Measurements from ENCODE around the gene C1QTNF1.

DNA sequence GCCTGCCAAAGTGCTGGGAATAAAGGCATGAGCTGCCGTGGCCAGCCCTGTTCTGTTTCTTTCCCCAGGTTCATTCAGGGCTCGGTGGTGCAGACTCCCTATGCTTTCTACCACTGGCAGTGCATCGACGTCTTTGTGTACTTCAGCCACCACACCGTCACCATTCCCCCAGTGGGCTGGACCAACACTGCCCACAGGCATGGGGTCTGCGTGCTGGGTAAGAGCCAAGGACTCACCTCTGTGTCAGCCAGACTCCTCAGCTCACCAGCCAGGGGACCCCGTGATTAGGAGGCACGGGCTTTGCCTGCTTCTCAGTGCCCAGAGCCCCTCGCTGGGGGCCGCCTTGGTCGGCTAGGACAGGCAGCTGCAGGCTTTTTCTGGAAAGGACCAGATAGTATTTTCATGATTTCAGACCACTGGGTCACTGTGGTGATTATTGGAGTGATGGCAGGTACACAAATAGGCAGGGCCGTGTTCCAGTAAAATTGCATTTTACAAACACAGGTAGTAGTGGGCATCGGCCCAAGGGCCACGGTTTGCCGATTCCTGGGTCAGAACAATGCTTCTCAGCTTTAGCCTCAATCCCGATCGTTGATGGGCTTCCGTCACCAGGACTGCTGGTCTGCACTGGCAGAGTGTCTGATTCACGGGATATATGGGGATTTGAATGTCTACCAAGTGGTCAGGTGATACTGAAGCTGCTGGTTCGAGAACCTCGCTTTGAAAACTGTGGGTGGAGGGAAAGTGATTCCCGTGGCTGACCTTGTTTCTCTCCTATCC lies 55.6 kb downstream of the C1QTNF1 start:
- TF ChIP-seq POLR2AphosphoS5 (IDR thresholded peaks at IDR 0.05) (no peak), POLR2A (IDR thresholded peaks at IDR 0.05) (no peak), CTCF (IDR thresholded peaks at IDR 0.05) (no peak)
